ENCODE results near the gene GAS7. TPM values are rescaled to one million over a fixed set of nuclear protein-coding genes. Genes with fewer than 3 reads are reported as not detected.

GAS7 gene
- total and polyA plus RNA-seq, 12 donors: 3.6 to 54.9 (median 28.0) TPM

DNA sequence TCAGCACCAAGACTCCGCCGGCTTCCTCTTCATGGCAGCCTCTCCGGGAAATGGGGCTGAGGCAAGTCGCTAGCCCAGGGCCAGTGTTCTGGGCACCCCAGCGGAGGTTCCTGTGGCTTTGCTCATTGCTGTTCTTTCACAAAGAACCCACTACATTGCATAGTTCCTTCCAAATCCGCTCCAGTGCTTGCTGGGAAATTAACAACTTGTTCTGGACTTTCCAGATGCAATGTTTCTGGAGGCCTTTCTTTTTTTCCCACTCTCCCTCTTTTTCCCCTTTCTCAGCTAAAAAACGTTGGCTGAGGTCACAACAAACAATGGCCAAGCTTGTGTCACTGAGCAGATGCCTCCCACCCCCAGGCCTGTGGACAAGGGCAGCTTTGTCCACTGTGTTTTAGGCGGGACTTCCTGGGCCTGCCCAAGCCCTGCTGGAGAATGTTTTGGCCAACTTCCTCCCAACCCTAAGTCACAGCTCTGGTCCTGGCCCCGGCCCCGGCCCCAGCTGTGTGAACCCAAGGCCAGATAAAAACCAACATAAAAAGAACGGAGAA, 161.8 kb downstream of the GAS7 start:
- no peaks in the 10 kb centered on the region for H3K27me3 ChIP-seq
- peak in 5 of 7 donors; percentile 34 to 62 (median 45) for DNase-seq
- no peaks in the 10 kb centered on the region for H3K9me3 ChIP-seq (replicated peaks in 1 of 3)
- no peaks in the 10 kb centered on the region for H3K36me3 ChIP-seq (replicated peaks in 1 of 2)
- intact Hi-C loops (cut with DNase I): no loop called here
- H3K4me1 ChIP-seq (replicated peaks in 1 of 2): peaks cover 0 to 21% of the 10 kb centered on the region in 2 donors
- H3K27ac ChIP-seq: peak overlapping the region in 4 of 5 donors; percentile 17 to 82 (median 20)
- 43 to 57% (median 51%) methylated on average over 9 to 11 of the region's 11 CpGs for WGBS, 4 donors
- H3K4me3 ChIP-seq: no peak overlapping the region
- TF ChIP-seq, protein P1, sequence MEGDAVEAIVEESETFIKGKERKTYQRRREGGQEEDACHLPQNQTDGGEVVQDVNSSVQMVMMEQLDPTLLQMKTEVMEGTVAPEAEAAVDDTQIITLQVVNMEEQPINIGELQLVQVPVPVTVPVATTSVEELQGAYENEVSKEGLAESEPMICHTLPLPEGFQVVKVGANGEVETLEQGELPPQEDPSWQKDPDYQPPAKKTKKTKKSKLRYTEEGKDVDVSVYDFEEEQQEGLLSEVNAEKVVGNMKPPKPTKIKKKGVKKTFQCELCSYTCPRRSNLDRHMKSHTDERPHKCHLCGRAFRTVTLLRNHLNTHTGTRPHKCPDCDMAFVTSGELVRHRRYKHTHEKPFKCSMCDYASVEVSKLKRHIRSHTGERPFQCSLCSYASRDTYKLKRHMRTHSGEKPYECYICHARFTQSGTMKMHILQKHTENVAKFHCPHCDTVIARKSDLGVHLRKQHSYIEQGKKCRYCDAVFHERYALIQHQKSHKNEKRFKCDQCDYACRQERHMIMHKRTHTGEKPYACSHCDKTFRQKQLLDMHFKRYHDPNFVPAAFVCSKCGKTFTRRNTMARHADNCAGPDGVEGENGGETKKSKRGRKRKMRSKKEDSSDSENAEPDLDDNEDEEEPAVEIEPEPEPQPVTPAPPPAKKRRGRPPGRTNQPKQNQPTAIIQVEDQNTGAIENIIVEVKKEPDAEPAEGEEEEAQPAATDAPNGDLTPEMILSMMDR (IDR thresholded peaks at IDR 0.05): no peak
- no peak for TF ChIP-seq POLR2A (IDR thresholded peaks at IDR 0.05)

DNA sequence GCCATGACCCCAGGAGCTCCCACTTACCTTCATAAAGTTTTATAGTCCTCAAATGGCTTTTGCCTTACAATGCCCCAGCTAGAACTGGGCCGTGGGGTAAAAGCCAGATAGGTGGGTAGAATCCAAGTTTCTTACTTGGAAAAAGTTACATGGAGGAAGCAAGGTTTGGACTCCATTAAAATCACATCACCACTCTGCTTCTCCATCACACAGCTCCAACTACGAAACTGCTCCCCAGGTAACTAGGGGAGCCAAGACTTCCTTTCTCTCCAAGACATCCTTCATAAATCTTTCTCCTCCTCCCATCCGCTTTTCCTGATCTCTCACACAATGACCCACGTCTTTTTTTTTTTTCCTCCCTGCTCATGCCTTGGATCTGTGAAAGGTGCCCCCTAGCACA, 162.5 kb downstream of the GAS7 start:
- Histone ChIP-seq H3K4me3 (no peak overlapping the region), H3K36me3 (replicated peaks in 1 of 2) (no peaks in the 10 kb centered on the region), H3K9me3 (replicated peaks in 1 of 3) (no peaks in the 10 kb centered on the region), H3K4me1 (replicated peaks in 1 of 2) (peaks cover 0 to 28% of the 10 kb centered on the region in 2 donors), H3K27me3 (no peaks in the 10 kb centered on the region), H3K27ac (peak overlapping the region in 3 of 5 donors; percentile 19 to 82 (median 20))
- intact Hi-C loops (cut with DNase I): no loop called here
- 64 to 77% (median 68%) methylated on average over 4 of the region's 4 CpGs for WGBS, 4 donors
- no peak for TF ChIP-seq POLR2A (IDR thresholded peaks at IDR 0.05)
- TF ChIP-seq, protein P1 (IDR thresholded peaks at IDR 0.05): no peak
- DNase-seq: no peak

DNA sequence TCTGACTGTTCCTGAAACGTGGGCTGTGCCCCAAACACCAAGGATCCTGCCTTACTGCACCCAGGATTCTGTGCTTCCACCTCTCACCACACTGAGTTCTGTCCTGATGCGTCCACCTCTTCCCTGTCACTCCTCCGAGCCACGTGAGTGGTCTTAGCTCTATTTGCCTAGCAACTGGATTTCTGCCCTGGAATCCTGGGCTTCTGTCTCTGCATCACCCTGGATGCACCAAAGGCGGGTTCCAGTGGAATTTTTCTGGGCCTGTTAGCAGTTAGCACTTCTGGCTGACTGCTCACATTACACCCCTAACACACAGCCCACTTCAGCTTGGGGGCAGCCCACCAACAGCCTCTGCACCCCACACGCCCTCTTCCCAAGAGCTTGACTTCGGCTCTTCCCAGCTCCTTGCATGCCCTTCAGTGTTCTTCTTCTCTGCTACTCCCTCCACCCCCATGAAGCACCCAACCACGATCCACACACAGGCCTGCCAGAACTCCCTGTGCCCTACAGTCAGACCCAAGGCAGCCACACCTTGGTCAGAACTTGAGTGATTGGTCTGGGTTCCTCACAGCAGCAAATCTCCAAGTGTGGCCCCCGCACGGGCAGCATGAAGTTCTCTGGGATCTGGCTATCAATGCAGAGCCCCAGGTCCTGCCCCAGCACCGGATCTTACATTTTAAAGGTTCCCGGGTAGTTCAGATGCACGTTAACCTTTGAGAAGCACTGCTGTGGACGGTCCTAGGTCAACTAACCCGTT, 163.5 kb downstream of the GAS7 start:
- Histone ChIP-seq H3K9me3 (replicated peaks in 1 of 3) (no peaks in the 10 kb centered on the region), H3K27me3 (no peaks in the 10 kb centered on the region), H3K27ac (peak overlapping the region in 1 of 5 donors; percentile 80), H3K4me1 (replicated peaks in 1 of 2) (peaks cover 0 to 31% of the 10 kb centered on the region in 2 donors), H3K4me3 (no peak overlapping the region), H3K36me3 (replicated peaks in 1 of 2) (no peaks in the 10 kb centered on the region)
- WGBS, 4 donors: 79 to 82% (median 80%) methylated on average over 12 to 15 of the region's 15 CpGs
- intact Hi-C loops (cut with DNase I): no loop called here
- TF ChIP-seq, protein P1 (IDR thresholded peaks at IDR 0.05): no peak
- no peak for TF ChIP-seq POLR2A (IDR thresholded peaks at IDR 0.05)
- DNase-seq: no peak

- 66 to 81% (median 72%) methylated on average over 8 of the region's 8 CpGs for WGBS, 4 donors
- H3K36me3 ChIP-seq (replicated peaks in 1 of 2): no peaks in the 10 kb centered on the region
- no peak overlapping the region for H3K4me3 ChIP-seq
- no peak for TF ChIP-seq POLR2A (IDR thresholded peaks at IDR 0.05)
- TF ChIP-seq, protein P1 (IDR thresholded peaks at IDR 0.05): no peak
- H3K27me3 ChIP-seq: no peaks in the 10 kb centered on the region
- peaks cover 0 to 31% of the 10 kb centered on the region in 2 donors for H3K4me1 ChIP-seq (replicated peaks in 1 of 2)
- no peaks in the 10 kb centered on the region for H3K9me3 ChIP-seq (replicated peaks in 1 of 3)
- peak in 3 of 7 donors; percentile 42 to 56 (median 53) for DNase-seq
- H3K27ac ChIP-seq: peak overlapping the region in 2 of 5 donors; percentile 47 to 80
- intact Hi-C loops (cut with DNase I): no loop called here
Observed at GRCh38 chr17:10033959-10034358, 164.4 kb downstream of the GAS7 start.
